ENCODE data around the gene GPC1.

DNA sequence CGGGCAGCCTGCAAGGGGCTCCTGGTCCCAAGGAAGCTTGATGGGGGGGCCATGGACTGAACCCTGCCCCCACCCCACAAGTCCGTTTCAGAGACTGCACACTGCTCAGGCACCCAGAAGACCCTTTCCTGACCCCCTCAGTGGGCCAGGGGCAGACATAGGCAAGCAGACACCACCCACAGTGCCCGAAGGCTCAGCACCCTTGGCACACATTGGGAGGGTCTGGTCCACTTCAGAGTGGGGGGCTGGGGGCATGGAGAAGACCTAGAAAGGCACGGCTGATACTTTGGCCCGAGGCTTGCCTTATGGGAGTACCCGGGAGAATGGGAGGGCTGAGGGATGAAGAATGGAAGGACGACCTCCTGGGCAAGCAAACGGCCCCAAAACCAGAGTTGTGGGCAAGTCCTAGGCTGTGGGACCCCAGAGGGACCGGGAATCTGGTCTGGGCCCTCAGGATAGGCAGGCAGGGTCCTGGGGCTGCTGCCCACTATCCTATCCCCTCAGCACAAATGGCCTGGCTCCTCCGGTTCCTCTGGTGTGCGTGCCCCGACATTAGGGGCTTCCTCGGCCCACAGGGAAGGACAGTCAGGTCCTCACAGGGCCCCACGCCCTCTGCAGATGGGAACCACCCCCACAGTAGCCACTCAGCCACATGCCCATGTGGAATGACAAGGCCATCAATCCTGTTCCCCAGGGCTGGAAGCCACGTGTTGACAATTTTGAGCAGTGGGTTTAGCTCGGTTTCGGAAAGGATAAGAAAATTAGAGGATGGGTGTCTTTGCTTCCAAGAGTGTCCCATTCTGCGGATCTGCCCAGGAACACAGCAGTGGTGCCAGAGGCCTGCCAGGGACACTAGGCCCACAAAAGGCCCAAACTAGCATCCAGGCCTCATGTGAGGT, 15.0 kb upstream of the GPC1 start:
- TF ChIP-seq, protein P1, sequence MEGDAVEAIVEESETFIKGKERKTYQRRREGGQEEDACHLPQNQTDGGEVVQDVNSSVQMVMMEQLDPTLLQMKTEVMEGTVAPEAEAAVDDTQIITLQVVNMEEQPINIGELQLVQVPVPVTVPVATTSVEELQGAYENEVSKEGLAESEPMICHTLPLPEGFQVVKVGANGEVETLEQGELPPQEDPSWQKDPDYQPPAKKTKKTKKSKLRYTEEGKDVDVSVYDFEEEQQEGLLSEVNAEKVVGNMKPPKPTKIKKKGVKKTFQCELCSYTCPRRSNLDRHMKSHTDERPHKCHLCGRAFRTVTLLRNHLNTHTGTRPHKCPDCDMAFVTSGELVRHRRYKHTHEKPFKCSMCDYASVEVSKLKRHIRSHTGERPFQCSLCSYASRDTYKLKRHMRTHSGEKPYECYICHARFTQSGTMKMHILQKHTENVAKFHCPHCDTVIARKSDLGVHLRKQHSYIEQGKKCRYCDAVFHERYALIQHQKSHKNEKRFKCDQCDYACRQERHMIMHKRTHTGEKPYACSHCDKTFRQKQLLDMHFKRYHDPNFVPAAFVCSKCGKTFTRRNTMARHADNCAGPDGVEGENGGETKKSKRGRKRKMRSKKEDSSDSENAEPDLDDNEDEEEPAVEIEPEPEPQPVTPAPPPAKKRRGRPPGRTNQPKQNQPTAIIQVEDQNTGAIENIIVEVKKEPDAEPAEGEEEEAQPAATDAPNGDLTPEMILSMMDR (IDR thresholded peaks at IDR 0.05; ENCODE audit: insufficient read depth, low read depth, low read length): no peak
- no peak for TF ChIP-seq EZH2 (IDR thresholded peaks at IDR 0.05; ENCODE audit: insufficient read depth, low read length)

Measured in astrocyte (in vitro differentiated cells and primary cell).